CD4-positive, alpha-beta T cell treated with Interleukin-4 for 4 hours (primary cell): ENCODE measurements around the gene TEX51.

Experiments
- DNase-seq: peaks from one replicate; pipeline ENCODE4 v3.0.0-alpha.2; 2020

Gene TEX51

DNA sequence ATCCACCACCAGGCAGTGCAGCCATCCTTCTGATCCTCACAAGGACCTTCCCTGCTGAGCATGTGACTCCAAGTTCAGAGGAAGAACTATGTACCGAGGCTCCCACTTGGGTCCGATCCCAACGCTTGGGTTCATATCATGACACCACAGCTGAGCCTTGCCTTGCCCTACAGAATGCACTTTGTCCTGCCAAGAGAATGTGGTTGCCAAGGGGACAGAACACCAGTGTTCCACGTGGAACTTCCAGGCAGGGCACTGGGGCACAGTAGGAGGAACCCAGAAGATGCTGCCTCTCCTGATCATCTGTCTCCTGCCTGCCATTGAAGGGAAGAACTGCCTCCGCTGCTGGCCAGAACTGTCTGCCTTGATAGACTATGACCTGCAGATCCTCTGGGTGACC lies at the start of gene TEX51:
Gene TEX51 (plus strand): TSS at position 255 of the 400 bp plus-strand sequence. CDS start 29 bp downstream, at position 284.
- no peak for DNase-seq

DNA sequence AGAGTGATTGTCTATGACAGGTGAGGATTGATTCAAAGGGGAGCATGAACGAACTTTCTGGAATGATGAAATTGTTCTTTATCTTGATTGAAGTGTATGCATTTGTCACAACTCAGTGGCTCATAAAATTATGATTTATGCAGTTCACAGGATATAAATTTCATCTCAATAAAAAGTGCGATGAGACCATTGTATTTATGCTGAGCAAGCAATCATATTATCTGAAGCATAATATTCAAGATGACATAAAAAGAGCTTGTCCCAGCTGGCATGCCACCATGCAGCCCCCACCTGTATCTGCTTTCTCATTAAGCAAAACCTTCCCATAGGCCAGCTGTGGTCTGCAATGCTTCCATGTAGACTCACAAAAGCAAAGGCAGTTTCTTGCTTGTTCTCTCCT lies 49.6 kb upstream of the TEX51 start:
- DNase-seq, result no peak

DNA sequence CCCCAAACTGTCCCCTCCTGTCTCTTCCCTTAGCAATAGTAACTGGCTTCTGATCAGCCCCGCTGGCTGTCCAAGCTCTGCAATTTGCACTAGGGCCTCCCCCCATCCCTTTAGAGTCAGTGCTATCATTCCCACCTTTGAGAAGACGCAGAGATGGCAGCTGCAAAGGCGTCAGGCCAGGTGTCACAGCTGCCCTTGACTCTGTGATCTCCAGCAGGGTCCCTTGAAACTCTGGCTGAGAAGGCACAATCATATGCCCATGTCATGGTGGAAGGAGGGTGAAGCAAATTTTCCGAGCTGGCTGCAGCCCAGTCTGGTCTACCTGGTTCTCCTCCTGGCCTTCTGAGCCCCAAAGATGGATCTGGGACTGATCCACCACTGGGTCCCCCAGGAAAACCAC lies 49.2 kb upstream of the TEX51 start:
- DNase-seq, result no peak

DNA sequence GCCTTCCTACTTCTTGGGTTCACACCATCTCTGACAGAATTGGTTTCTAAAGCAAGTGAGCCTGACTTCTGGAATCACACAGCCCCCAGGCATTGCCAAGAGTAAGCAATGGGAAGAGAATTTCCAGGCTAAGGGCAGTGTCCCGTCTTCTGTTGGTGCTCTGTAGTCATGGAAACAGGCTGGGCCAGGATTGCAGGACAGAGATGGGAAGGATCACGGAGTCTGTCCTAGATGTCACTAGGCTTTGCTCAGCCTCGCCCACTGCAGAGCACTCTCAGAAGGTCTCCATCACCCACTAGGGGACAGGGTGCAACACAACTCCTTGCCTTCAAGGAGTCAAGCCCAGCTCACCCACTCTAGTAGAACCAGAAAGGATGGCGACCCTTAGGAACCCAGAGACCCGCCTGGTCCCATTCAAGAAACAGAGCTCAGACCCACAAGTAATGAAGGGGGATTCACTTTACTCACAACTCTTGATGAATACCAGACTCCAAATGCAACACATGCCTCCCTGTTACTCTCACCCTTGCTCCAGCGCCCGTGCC lies 48.6 kb upstream of the TEX51 start:
- no peak for DNase-seq

DNA sequence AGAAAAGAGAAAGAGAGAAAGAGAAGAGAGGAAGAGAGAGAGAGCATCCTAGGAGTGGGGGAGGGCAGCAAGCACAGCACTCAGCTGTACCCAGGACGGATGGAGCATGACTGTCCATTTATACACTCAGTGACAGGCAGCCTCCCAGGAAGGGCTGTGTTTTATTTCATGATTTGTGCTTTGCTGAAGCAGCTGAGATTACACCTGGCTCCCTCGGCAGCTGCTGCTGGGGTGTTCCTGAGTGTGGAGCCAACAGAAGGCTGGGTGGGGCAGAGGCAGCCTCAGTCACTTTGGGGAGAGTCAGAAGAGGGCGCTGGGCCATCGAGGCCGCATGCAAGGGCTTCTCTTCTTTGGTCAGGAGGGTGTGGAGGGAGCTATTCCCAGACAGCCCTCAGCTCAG lies 47.8 kb upstream of the TEX51 start:
- no peak for DNase-seq

- no peak for DNase-seq
Measured at GRCh38 chr2:126851756-126852155, 46.9 kb upstream of the TEX51 start.

DNA sequence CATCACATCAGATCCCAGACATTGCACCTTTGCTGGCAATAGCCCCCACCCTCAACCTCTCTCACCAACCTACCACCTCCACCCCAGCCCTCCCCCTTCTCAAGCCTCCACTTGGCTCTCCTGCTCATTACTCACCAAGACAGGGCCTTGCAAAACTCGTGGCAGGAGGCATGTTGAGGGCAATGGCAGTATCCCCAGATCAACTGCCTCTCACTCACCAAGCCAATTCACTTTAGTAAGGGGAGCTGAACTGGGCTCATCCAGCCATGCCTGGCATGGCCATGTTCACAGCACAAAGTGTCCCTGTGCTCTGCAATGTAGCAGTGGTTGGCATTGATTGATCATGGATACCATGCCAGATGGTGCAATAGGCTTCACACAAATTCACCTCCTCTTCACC lies 46.3 kb upstream of the TEX51 start:
- no peak for DNase-seq

GRCh38 chr2:126855606-126856005 lies 43.1 kb upstream of the TEX51 start:
- DNase-seq, result no peak

GRCh38 chr2:126856403-126856802 lies 42.3 kb upstream of the TEX51 start:
- DNase-seq, result no peak

- DNase-seq, result no peak
Measured at GRCh38 chr2:126857502-126857901, 41.2 kb upstream of the TEX51 start.

DNA sequence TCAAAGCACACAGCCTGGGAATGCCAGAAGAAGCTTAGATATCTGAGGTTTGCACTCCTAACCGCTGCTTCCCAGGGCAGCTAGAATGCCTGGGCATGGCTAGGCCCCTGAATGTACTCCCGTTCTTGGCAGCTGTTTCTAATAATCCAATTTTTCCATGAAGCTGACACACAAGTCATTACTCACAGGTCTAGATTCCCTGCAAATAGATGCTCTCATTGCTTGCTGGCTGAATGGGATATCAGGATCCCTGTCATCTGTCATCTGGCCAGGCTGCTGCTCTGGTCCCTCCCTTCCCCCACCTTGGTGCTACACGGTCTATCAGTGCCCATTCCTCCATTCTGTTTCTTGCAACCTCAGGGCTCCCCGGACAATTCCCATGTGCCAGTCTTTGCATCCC lies 40.7 kb upstream of the TEX51 start:
- DNase-seq, result no peak

- DNase-seq, result no peak
Measured at GRCh38 chr2:126858436-126858835, 40.3 kb upstream of the TEX51 start.

- DNase-seq, result no peak
Measured at GRCh38 chr2:126858991-126859390, 39.7 kb upstream of the TEX51 start.

DNA sequence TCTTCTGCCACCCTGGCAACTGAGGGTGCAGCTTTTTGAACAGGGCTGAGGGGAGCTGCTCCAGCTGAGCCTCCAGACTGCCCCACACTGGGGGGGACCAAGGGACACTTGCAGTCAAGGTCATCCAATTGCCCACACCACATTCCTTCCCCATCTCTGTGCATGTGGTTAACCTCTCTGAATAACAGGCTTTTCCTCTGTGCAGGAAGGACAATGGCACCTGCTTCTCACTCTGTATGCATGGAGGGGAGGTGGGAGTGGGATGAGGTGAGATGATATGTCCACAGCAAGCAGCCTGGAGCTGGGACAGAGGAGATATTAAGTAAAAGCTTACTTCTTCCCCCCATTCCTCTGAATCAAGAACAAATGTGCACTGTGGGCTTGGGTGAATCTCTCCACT lies 39.1 kb upstream of the TEX51 start:
- DNase-seq, result no peak

- DNase-seq, result no peak
Measured at GRCh38 chr2:126860385-126860784, 38.3 kb upstream of the TEX51 start.

- DNase-seq, result no peak
Measured at GRCh38 chr2:126862730-126863129, 36.0 kb upstream of the TEX51 start.

- DNase-seq, result no peak
Measured at GRCh38 chr2:126863336-126864015, 35.2 kb upstream of the TEX51 start.

DNA sequence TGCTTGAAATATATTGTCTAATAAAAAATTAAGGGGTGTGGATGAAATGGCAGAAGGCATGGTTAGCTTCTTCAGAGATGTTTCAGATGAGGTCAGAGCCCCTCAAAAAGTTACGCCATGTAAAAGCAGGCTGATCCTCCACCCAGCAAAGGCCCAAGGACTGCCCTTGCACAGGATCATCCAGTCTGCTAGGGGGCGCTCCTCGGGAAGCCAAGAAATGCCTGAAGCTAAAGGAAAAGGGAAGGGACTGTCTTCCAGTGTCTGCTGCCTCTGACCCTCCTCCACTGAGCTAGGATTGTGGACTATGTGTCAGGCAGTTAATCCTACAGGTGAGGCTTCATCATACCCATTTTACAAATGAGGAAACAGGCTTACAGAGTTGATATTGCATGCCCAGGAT lies 33.8 kb upstream of the TEX51 start:
- no peak for DNase-seq

DNA sequence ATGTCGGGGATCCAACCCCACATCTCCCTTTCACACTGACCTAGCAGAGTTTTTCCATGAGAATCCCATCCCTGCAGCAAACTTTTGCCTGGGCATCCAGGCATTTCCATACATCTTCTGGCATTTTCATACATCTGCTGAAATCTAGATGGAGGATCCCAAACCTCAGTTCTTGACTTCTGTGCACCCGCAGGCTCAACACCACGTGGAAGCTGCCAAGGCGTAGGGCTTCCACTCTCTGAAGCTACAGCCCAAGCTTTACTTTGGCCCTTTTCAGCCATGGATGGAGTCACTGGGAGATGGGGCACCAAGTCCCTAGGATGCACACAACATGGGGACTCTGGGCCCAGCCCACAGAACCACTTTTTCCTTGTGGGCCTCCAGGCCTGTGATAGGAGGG lies 32.2 kb upstream of the TEX51 start:
- DNase-seq, result no peak

- no peak for DNase-seq
Measured at GRCh38 chr2:126874961-126875360, 23.7 kb upstream of the TEX51 start.

DNA sequence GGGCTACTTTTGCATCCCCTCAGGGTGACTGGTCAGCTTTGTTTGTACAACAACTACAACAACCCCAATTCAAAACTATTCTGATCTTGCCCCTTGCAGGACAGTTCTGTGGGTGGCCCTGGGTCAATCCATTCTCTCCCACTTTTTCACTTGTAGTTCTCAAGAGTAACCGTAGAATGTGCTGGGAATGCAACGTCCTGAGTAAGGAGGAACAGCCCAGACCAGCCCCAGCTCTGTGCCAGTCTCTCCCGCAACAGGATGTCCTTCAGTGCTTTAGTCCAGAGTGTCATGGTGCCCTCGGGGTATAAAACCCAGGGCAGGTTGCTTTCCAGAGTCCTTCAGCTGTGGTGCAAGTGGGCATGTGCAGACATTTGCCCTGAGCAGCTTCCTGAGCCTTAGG lies 22.1 kb upstream of the TEX51 start:
- DNase-seq, result no peak

- no peak for DNase-seq
Measured at GRCh38 chr2:126877041-126877440, 21.6 kb upstream of the TEX51 start.

GRCh38 chr2:126877861-126878565 lies 20.7 kb upstream of the TEX51 start:
- no peak for DNase-seq

DNA sequence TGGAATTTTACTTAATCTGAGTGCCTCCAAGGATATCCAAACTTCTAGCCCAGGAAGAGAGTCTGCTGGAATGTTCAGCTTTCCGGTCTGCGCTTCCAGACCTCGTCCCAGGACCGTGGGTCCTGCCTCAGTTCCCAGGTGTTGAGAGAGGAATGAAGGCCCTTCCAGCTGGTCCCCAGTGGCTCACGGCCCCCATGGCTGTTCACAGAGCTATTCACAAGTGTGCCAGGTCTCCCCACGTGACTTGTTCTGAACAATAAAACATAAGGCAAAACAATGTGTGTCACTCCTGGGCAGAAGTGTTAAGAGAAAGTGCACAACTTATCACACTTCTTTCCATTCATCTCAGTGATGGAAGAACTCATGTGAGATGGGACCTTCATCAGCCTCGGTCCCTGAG lies 20.1 kb upstream of the TEX51 start:
- no peak for DNase-seq
